GM18499 (cell line): ENCODE data around the gene MLIP.

Source experiments
- ATAC-seq: cut with Tn5 transposase; IDR thresholded peaks from one replicate; pipeline ENCODE4 v1.9.1; 2021; ENCODE audit warnings: moderate number of reproducible peaks; ENCODE audit not compliant: insufficient read depth, unreplicated experiment

MLIP gene

GRCh38 chr6:54266400-54266923 is 155.2 kb downstream of the MLIP start:
- ATAC-seq, result no peak

GRCh38 chr6:54267798-54268197 is 156.6 kb downstream of the MLIP start:
- ATAC-seq, result no peak

- ATAC-seq, result no peak
Measured at GRCh38 chr6:54273214-54273820, 162.1 kb downstream of the MLIP start.

GRCh38 chr6:54274383-54274782 is 163.1 kb downstream of the MLIP start:
- ATAC-seq, result no peak

GRCh38 chr6:54282186-54282585 is 170.9 kb downstream of the MLIP start:
- ATAC-seq, result no peak

- ATAC-seq, result no peak
Measured at GRCh38 chr6:54284161-54284860, 173.1 kb downstream of the MLIP start.

GRCh38 chr6:54285595-54285994 is 174.4 kb downstream of the MLIP start:
- no peak for ATAC-seq

- ATAC-seq, result no peak
Measured at GRCh38 chr6:54286141-54286540, 174.9 kb downstream of the MLIP start.

GRCh38 chr6:54288474-54288873 is 177.2 kb downstream of the MLIP start:
- no peak for ATAC-seq

- ATAC-seq, result no peak
Measured at GRCh38 chr6:54289426-54289825, 178.2 kb downstream of the MLIP start.

GRCh38 chr6:54291146-54291545 is 179.9 kb downstream of the MLIP start:
- ATAC-seq, result peak; percentile 43

- ATAC-seq, result peak; percentile 84
Measured at GRCh38 chr6:54291738-54292137, 180.5 kb downstream of the MLIP start.

- no peak for ATAC-seq
Measured at GRCh38 chr6:54294965-54295532, 183.8 kb downstream of the MLIP start.

GRCh38 chr6:54299542-54300269 is 188.5 kb downstream of the MLIP start:
- no peak for ATAC-seq

GRCh38 chr6:54301770-54302169 is 190.5 kb downstream of the MLIP start:
- no peak for ATAC-seq

GRCh38 chr6:54307439-54307910 is 196.2 kb downstream of the MLIP start:
- no peak for ATAC-seq

GRCh38 chr6:54308289-54308985 is 197.2 kb downstream of the MLIP start, which contains the start of gene TINAG:
Gene TINAG, plus strand, starts transcription at chr6:54308441. Its CDS starts 110 bp downstream, at chr6:54308551.
- ATAC-seq, result no peak

- no peak for ATAC-seq
Measured at GRCh38 chr6:54308986-54309315, 197.7 kb downstream of the MLIP start.

- ATAC-seq, result no peak
Measured at GRCh38 chr6:54310377-54311152, 199.3 kb downstream of the MLIP start.
